ENCODE data around the gene PDRG1.
"Not testable (repeated sequence)": the region's sequence is repeated elsewhere in the genome, so short reads cannot be mapped to it uniquely, and the experiment has no call there.

The PDRG1 gene

DNA sequence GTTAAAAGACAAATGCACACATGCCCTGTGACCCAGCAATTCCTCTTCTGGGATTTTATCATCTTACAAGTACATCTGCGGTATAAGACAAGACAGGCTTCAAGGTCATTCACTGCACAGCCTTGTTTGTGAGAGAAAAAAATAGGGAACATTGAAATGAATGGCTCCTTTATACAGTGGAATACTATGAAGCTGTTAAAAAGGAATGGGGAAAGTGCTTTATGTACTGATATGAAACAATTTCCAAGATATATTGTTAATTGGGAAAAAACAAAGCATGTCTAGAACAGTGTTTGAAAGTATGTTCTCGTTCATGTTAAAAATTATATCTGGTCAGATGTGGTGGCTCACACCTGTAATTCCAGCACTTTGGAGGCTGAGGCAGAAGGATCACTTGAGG is 25.4 kb downstream of the PDRG1 start:
- DNase-seq (ENCODE audit: low read depth in 2 of 2) = no peak

DNA sequence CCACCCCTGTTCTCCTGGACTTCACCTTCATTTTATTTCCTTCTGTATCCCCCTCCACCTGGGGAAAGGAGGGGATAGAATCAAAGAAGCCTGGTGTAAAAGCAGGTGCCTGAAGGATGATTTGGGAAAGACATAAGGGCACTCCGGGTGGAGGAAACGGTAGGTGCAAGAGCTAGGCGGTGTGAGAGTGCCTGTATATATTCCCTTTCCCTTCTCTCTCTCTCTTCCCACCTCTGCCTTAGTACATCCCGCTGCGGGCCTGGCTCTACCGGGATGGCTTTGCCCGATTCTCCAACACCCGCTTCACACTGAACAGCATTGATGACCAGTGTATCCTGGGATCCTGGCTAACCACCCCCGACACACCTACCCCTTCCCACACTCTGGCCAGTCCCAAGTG is 26.2 kb downstream of the PDRG1 start:
- no peak for DNase-seq (ENCODE audit: low read depth in 2 of 2)

DNA sequence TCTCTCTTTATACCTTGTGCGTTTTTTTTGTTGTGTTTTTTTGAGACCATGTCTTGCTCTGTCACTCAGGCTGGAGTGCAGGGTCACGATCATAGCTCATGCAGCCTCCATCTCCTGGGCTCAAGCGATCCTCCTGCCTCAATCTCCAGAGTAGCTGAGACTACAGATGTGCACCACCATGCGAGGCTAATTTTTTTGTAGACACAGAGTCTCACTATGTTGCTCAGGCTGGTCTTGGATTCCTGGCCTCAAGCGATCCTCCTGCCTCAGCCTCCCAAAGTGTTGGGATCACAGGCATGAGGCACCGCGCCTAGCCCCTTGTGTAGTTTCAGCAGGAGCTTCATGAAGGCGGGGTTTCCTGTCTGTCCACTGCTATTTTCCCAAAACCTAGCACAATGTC is 27.3 kb downstream of the PDRG1 start:
- DNase-seq (ENCODE audit: low read depth in 2 of 2) = no peak

- no peak for DNase-seq (ENCODE audit: low read depth in 2 of 2)
Observed at GRCh38 chr20:31923388-31924331, 28.2 kb downstream of the PDRG1 start.

DNA sequence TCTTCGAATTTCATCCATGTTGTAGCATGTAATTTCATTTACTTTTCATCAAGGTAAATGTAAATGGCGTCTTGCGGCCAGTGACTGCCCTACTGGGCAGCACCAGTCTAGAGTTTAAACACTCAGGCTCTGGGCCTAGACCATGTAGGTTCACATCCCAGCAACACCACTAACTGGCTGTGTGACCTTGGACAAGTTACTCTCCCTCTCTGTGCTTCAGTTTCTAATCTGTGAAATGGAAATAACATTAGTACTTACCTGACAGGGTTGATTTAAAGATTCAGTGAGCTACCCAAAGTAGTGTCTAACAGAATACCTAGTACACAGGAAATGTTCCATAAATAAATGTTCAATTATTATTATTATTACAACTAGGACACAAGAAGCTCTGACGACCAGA is 29.3 kb downstream of the PDRG1 start:
- DNase-seq (ENCODE audit: low read depth in 2 of 2) = no peak

- DNase-seq (ENCODE audit: low read depth in 2 of 2) = no peak
Observed at GRCh38 chr20:31922181-31922580, 29.7 kb downstream of the PDRG1 start.

GRCh38 chr20:31921480-31921879 is 30.4 kb downstream of the PDRG1 start:
- not testable (repeated sequence) for DNase-seq (ENCODE audit: low read depth in 2 of 2)

GRCh38 chr20:31920275-31920855 is 31.5 kb downstream of the PDRG1 start:
- no peak for DNase-seq (ENCODE audit: low read depth in 2 of 2)

- DNase-seq (ENCODE audit: low read depth in 2 of 2) = no peak
Observed at GRCh38 chr20:31919410-31920155, 32.3 kb downstream of the PDRG1 start.

DNA sequence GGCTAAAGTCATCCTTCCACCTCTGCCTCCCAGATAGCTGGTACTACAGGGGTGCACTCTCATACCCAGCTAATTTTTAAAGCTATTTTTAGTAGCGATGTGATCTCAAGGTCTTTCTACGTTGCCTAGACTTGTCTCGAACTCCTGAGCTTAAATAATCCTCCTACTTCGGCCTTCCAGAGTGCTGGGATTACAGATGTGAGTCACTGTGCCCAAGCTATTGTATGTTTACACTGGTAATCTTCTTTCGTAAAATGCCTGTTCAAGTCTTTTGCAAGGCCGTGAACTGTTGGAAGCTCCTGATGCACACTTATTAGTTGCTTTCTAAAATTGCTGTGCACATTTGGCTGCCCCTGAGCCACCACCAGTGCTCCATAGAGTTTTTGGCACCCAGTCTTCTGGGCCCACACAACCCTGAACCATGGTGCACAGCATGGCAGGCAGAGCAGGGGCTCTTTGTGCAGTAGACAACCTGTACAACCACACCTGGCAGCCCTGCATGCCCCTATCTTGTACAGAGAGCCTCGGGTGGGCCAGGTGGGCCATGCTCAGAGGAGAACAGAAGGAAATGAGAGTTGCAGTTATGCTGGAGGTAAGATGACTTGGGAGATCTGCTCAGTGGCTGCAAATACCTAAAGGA is 33.3 kb downstream of the PDRG1 start:
- no peak for DNase-seq (ENCODE audit: low read depth in 2 of 2)

- DNase-seq (ENCODE audit: low read depth in 2 of 2) = not testable (repeated sequence)
Observed at GRCh38 chr20:31917962-31918412, 33.9 kb downstream of the PDRG1 start.

DNA sequence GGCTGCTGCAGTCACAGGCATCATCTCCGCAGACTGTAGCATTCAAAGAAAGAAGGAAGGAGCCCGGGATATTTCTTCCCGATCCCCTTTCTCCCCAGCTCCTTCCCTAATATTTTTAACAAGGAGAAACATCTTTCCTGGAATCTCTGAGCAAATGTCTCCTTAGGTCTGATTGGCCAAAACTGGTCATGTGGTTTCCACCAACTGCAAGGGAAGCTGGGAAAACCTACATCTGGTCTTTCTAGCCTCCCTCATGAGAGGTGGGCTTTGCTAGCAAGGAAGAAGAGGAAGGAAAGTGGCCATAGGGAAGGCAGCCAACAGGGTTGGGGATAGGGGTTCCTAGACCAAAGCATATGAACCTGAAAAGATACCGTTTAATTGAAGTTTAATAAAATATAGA is 35.1 kb downstream of the PDRG1 start:
- DNase-seq (ENCODE audit: low read depth in 2 of 2) = no peak

- DNase-seq (ENCODE audit: low read depth in 2 of 2) = no peak
Observed at GRCh38 chr20:31915491-31916280, 36.2 kb downstream of the PDRG1 start.

GRCh38 chr20:31914170-31914569 is 37.7 kb downstream of the PDRG1 start:
- no peak for DNase-seq (ENCODE audit: low read depth in 2 of 2)

- no peak for DNase-seq (ENCODE audit: low read depth in 2 of 2)
Observed at GRCh38 chr20:31913431-31914157, 38.3 kb downstream of the PDRG1 start.

GRCh38 chr20:31910071-31910803 is 41.6 kb downstream of the PDRG1 start:
- no peak for DNase-seq (ENCODE audit: low read depth in 2 of 2)

DNA sequence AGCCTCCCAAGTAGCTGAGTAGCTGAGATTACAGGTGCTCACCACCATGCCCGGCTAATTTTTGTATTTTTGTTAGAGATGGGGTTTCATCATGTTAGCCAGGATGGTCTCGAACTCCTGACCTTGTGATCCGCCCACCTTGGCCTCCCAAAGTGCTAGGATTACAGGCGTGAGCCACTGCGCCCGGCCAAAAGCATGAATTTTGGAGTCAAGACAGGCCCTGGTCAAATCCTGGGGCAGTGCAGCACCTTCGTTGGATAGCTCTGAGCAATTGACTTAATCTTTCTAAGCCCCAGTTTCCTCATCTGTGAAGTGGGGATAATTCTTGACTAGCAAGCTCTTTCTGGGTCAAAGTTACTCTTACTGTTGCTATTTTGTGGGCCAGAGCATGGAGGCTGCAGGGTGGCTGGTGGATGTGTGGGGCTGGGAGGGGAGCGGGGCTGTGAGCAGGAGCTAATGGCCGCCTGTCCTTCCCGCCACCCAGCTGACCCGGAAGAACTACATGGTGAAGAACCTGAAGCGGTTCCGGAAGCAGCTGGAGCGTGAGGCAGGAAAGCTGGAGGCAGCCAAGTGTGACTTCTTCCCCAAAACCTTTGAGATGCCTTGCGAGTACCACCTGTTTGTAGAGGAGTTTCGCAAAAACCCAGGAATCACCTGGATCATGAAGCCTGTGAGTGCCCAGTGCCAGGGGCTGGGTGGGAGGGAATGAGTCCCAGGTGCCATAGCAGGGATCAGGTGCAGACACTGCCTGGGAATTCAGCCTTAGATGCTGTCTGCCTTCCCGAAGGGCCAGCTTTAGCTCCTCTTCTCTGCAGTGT is 42.4 kb downstream of the PDRG1 start:
- DNase-seq (ENCODE audit: low read depth in 2 of 2) = no peak

- no peak for DNase-seq (ENCODE audit: low read depth in 2 of 2)
Observed at GRCh38 chr20:31908424-31908823, 43.4 kb downstream of the PDRG1 start.

- DNase-seq (ENCODE audit: low read depth in 2 of 2) = no peak
Observed at GRCh38 chr20:31908016-31908415, 43.8 kb downstream of the PDRG1 start.

Measured in stimulated activated CD4-positive, alpha-beta T cell treated with anti-CD3 and anti-CD28 coated beads, Interleukin-1b, Interleukin-23, amount 100 ng/mL, for 1 hour (primary cell).